CD4-positive, alpha-beta T cell (primary cell): ENCODE measurements around the gene TBCD. TPM values are rescaled to one million over a fixed set of nuclear protein-coding genes. Genes with fewer than 3 reads are reported as not detected.

ENCODE experiments used
- ATAC-seq: fragments of 200-7000 bp; cut with Tn5 transposase; one replicate; pipeline ENCODE4 v1.10.0; 2022; ENCODE audit warnings: mild to moderate bottlenecking; ENCODE audit not compliant: poor library complexity
- CTCF ChIA-PET: fragments of 350-600 bp; sonication (Branson Sonifier 250); formaldehyde crosslinking; loops from one replicate; lab custom pipeline; 2021; ENCODE audit warnings: antibody characterized with exemption, inconsistent platforms; lab: Charles Lee
- POLR2A ChIA-PET: fragments of 350-600 bp; sonication (Branson Sonifier 250); formaldehyde crosslinking; loops from one replicate; lab custom pipeline; 2021; ENCODE audit warnings: antibody characterized with exemption, inconsistent platforms; lab: Charles Lee
- DNase-seq, 14 experiments: peaks; one replicate each; pipeline ENCODE4 v3.0.0-alpha.2; 2013 to 2020; ENCODE audit warnings: mixed read lengths in 2 of 14
- H3K27ac ChIP-seq, 2 donors: one replicate each; pipeline versions ENCODE4 v1.5.1 to v1.7.0; 2013; ENCODE audit warnings: low read length in 2 of 2, low read depth in 1 of 2, mild to moderate bottlenecking in 1 of 2
- H3K27me3 ChIP-seq, 2 experiments: 1 replicate in 1 of 2; 2 replicates in 1 of 2; pipeline versions ENCODE4 v1.6.1 to v1.7.0; 2013; ENCODE audit warnings: low read length in 2 of 2, control low read depth in 1 of 2, mild to moderate bottlenecking in 1 of 2, moderate library complexity in 1 of 2; ENCODE audit not compliant: insufficient read depth in 2 of 2, control insufficient read depth in 1 of 2
- H3K36me3 ChIP-seq: one replicate; pipeline ENCODE4 v1.6.1; 2013; ENCODE audit warnings: low read length, control low read depth; ENCODE audit not compliant: insufficient read depth
- H3K4me1 ChIP-seq: one replicate; pipeline ENCODE4 v1.6.1; 2013; ENCODE audit warnings: low read length, control low read depth; ENCODE audit not compliant: insufficient read depth
- H3K4me3 ChIP-seq: one replicate; pipeline ENCODE4 v1.5.1; 2013; ENCODE audit warnings: mild to moderate bottlenecking, low read length, moderate library complexity
- H3K9me3 ChIP-seq, 2 experiments: 1 replicate in 1 of 2; 2 replicates in 1 of 2; pipeline versions ENCODE4 v1.6.1 to v1.7.0; 2013; ENCODE audit warnings: low read length in 2 of 2, mild to moderate bottlenecking in 2 of 2, control low read depth in 1 of 2, moderate library complexity in 1 of 2; ENCODE audit not compliant: control insufficient read depth in 1 of 2, insufficient read depth in 1 of 2
- H3K27ac Mint-ChIP-seq: one replicate; pipeline ENCODE4 v1.8.0; 2020; ENCODE audit warnings: mixed read lengths
- H3K27me3 Mint-ChIP-seq: one replicate; pipeline ENCODE4 v1.8.0; 2021; ENCODE audit warnings: mixed read lengths
- H3K36me3 Mint-ChIP-seq: one replicate; pipeline ENCODE4 v1.8.0; 2021; ENCODE audit warnings: low read depth, mixed read lengths
- H3K4me1 Mint-ChIP-seq: one replicate; pipeline ENCODE4 v1.8.0; 2021; ENCODE audit warnings: low read depth, mixed read lengths
- H3K4me3 Mint-ChIP-seq: one replicate; pipeline ENCODE4 v1.8.0; 2020; ENCODE audit warnings: mild to moderate bottlenecking, mixed read lengths
- H3K9me3 Mint-ChIP-seq: one replicate; pipeline ENCODE4 v1.8.0; 2020; ENCODE audit warnings: mixed read lengths
- CTCF ChIP-seq: fragments of 200-600 bp; IDR thresholded peaks from one replicate; pipeline ENCODE4 v1.8.0; 2022; ENCODE audit warnings: antibody characterized with exemption, mild to moderate bottlenecking
- intact Hi-C, 2 experiments: fragments of 100-400 bp; cut with DNase I in 1 of 2; cut with micrococcal nuclease in 1 of 2; formaldehyde crosslinking; loops; one replicate each; pipeline versions ENCODE4 v1.15.1 to v1.9.0; 2023 to 2025; cut with DNase I, micrococcal nuclease
- total RNA-seq, 174 experiments: library from RNA in 2 of 174; stranded (reverse) in 2 of 174; gene quantifications; one replicate each; pipeline ENCODE4 v1.2.3 and lab custom pipeline; 2021 to 2026

Gene TBCD
- total RNA-seq, 2 experiments from 2014 or later: 74.6 to 80.3 TPM

GRCh38 chr17:82703935-82704865, 47.7 kb upstream of the TBCD start:
- ChIA-PET POLR2A (no interaction called here), CTCF (no interaction called here)
- DNase-seq (no peak), ATAC-seq (no peak)
- intact Hi-C loops: no loop called here
- Histone ChIP-seq H3K4me3 (no peak overlapping the region), H3K9me3 (no peaks in the 10 kb centered on the region), H3K4me1 (peaks cover 4% of the 10 kb centered on the region), H3K27me3 (no peaks in the 10 kb centered on the region), H3K36me3 (no peaks in the 10 kb centered on the region), H3K27ac (no peak overlapping the region)
- H3K4me3 Mint-ChIP-seq: no peak overlapping the region
- TF ChIP-seq CTCF: no peak
- H3K27ac Mint-ChIP-seq: no peak overlapping the region
- H3K36me3 Mint-ChIP-seq: no peaks in the 10 kb centered on the region
- no peaks in the 10 kb centered on the region for H3K9me3 Mint-ChIP-seq
- H3K27me3 Mint-ChIP-seq: no peaks in the 10 kb centered on the region
- H3K4me1 Mint-ChIP-seq: peaks cover 5% of the 10 kb centered on the region

- Histone ChIP-seq H3K4me3 (no peak overlapping the region), H3K27me3 (no peaks in the 10 kb centered on the region), H3K9me3 (no peaks in the 10 kb centered on the region), H3K4me1 (no peaks in the 10 kb centered on the region), H3K36me3 (no peaks in the 10 kb centered on the region), H3K27ac (no peak overlapping the region)
- no peak for TF ChIP-seq CTCF
- Mint-ChIP-seq H3K27me3 (no peaks in the 10 kb centered on the region), H3K4me3 (no peak overlapping the region), H3K27ac (no peak overlapping the region), H3K4me1 (no peaks in the 10 kb centered on the region), H3K36me3 (no peaks in the 10 kb centered on the region), H3K9me3 (no peaks in the 10 kb centered on the region)
- ChIA-PET CTCF (no interaction called here), POLR2A (no interaction called here)
- intact Hi-C loops: no loop called here
- no peak for ATAC-seq
- DNase-seq: no peak
These were observed 47.0 kb upstream of the TBCD start for GRCh38 chr17:82704886-82705285.

GRCh38 chr17:82705756-82706155, 46.1 kb upstream of the TBCD start:
- Mint-ChIP-seq H3K27ac (no peak overlapping the region), H3K27me3 (no peaks in the 10 kb centered on the region), H3K4me3 (no peak overlapping the region), H3K36me3 (no peaks in the 10 kb centered on the region), H3K9me3 (no peaks in the 10 kb centered on the region), H3K4me1 (no peaks in the 10 kb centered on the region)
- no peak overlapping the region for H3K4me3 ChIP-seq
- TF ChIP-seq CTCF: no peak
- no peak for DNase-seq
- POLR2A ChIA-PET: no interaction called here
- ATAC-seq: no peak
- CTCF ChIA-PET: no interaction called here
- intact Hi-C loops: no loop called here
- H3K9me3 ChIP-seq: no peaks in the 10 kb centered on the region
- no peaks in the 10 kb centered on the region for H3K27me3 ChIP-seq
- H3K36me3 ChIP-seq: no peaks in the 10 kb centered on the region
- H3K4me1 ChIP-seq: no peaks in the 10 kb centered on the region
- H3K27ac ChIP-seq: no peak overlapping the region
